OCI-LY3 (cell line): ENCODE data around the gene NES.

ENCODE experiments used
- H2AFZ ChIP-seq: fragments of 200-600, 300-600 bp; shearing (Covaris generic); 2 replicates; pipeline ENCODE4 v1.6.0; 2014; ENCODE audit warnings: antibody characterized with exemption, low read depth, low read length
- H3K27ac ChIP-seq: fragments of 200-600, 300-600 bp; sonication (generic); 2 replicates; pipeline ENCODE4 v1.5.1; 2014; ENCODE audit warnings: mild to moderate bottlenecking, low read length, moderate library complexity, mixed read lengths
- H3K27me3 ChIP-seq: fragments of 200-600, 300-600 bp; sonication (generic); 2 replicates; pipeline ENCODE4 v1.6.1; 2014; ENCODE audit warnings: low read depth, low read length, mixed read lengths
- H3K36me3 ChIP-seq: fragments of 200-600, 300-600 bp; sonication (generic); replicated peaks from 2 replicates; pipeline ENCODE3; 2014; ENCODE audit warnings: low read depth, low read length, mixed read lengths
- H3K4me1 ChIP-seq: fragments of 300-600, 200-600 bp; sonication (generic); 2 replicates; pipeline ENCODE4 v1.6.1; 2014; ENCODE audit warnings: low read length, mixed read lengths
- H3K4me2 ChIP-seq: fragments of 200-600, 300-600 bp; sonication (generic); 2 replicates; pipeline ENCODE4 v1.6.1; 2014; ENCODE audit warnings: low read length, mixed read lengths
- H3K4me3 ChIP-seq: fragments of 300-600, 200-600 bp; sonication (generic); 2 replicates; pipeline ENCODE4 v1.5.1; 2014; ENCODE audit warnings: antibody characterized with exemption, mild to moderate bottlenecking, low read length, moderate library complexity
- H3K79me2 ChIP-seq: fragments of 300-600, 200-600 bp; shearing (Covaris generic); 2 replicates; pipeline ENCODE4 v1.6.1; 2014; ENCODE audit warnings: mild to moderate bottlenecking, low read length, mixed read lengths
- H3K9ac ChIP-seq: fragments of 300-600, 200-600 bp; shearing (Covaris generic); 2 replicates; pipeline ENCODE4 v1.6.0; 2014; ENCODE audit warnings: mild to moderate bottlenecking, low read length, moderate library complexity
- H3K9me3 ChIP-seq: fragments of 200-600, 300-600 bp; shearing (Covaris generic); 2 replicates; pipeline ENCODE4 v1.6.1; 2014; ENCODE audit warnings: low read length, mixed read lengths; ENCODE audit not compliant: insufficient read depth
- H4K20me1 ChIP-seq: fragments of 200-600, 300-600 bp; sonication (generic); 2 replicates; pipeline ENCODE4 v1.6.1; 2016; ENCODE audit warnings: low read length, mixed read lengths; ENCODE audit not compliant: insufficient read depth
- CTCF ChIP-seq: fragments of 200-600, 300-600 bp; sonication (generic); IDR thresholded peaks from 2 replicates; pipeline ENCODE4 v1.5.1; 2014; ENCODE audit warnings: antibody characterized with exemption, low read length, low read depth
- EZH2phosphoT487 ChIP-seq: fragments of 200-600 bp; shearing (Covaris generic); IDR thresholded peaks from 2 replicates; pipeline ENCODE4 v1.6.1; 2018; ENCODE audit warnings: antibody characterized with exemption, mixed run types, low read depth

Gene NES

GRCh38 chr1:156707417-156708217 is 30.4 kb upstream of the NES start:
- Histone ChIP-seq H3K4me2 (no peak overlapping the region), H3K27ac (no peak overlapping the region), H3K27me3 (peaks cover 18% of the 10 kb centered on the region), H3K36me3 (no peaks in the 10 kb centered on the region), H4K20me1 (no peaks in the 10 kb centered on the region), H3K9me3 (no peaks in the 10 kb centered on the region), H3K4me1 (peaks cover 10% of the 10 kb centered on the region; the same call in 1 of the 2 replicates), H3K4me3 (no peak overlapping the region), H2AFZ (no peak overlapping the region), H3K9ac (no peak overlapping the region), H3K79me2 (no peaks in the 10 kb centered on the region)
- no peak for TF ChIP-seq CTCF
- no peak for TF ChIP-seq EZH2phosphoT487

- Histone ChIP-seq H3K4me3 (peak overlapping the region; percentile 83), H3K4me1 (peaks cover 10% of the 10 kb centered on the region; the same call in 1 of the 2 replicates), H3K27ac (no peak overlapping the region), H3K36me3 (no peaks in the 10 kb centered on the region), H3K9ac (peak overlapping the region; percentile 65), H3K27me3 (peaks cover 18% of the 10 kb centered on the region), H3K79me2 (no peaks in the 10 kb centered on the region), H4K20me1 (no peaks in the 10 kb centered on the region), H3K9me3 (no peaks in the 10 kb centered on the region), H3K4me2 (peak overlapping the region; percentile 97), H2AFZ (peak overlapping the region; percentile 95)
- TF ChIP-seq EZH2phosphoT487, result no peak
- TF ChIP-seq CTCF, result no peak
These were observed 29.6 kb upstream of the NES start for GRCh38 chr1:156706657-156707416.

GRCh38 chr1:156705918-156706656 is 28.9 kb upstream of the NES start:
- H3K27me3 ChIP-seq, result peaks cover 21% of the 10 kb centered on the region
- H3K4me3 ChIP-seq, result peak overlapping the region; percentile 83
- H3K36me3 ChIP-seq, result no peaks in the 10 kb centered on the region
- peak overlapping the region; percentile 95 for H2AFZ ChIP-seq
- H3K9me3 ChIP-seq, result no peaks in the 10 kb centered on the region
- H3K4me2 ChIP-seq, result peak overlapping the region; percentile 97
- H3K4me1 ChIP-seq, result peaks cover 10% of the 10 kb centered on the region; the same call in 1 of the 2 replicates
- H4K20me1 ChIP-seq, result no peaks in the 10 kb centered on the region
- H3K27ac ChIP-seq, result no peak overlapping the region
- H3K9ac ChIP-seq, result peak overlapping the region; percentile 65
- no peaks in the 10 kb centered on the region for H3K79me2 ChIP-seq
- TF ChIP-seq EZH2phosphoT487, result no peak
- peak; percentile 99 for TF ChIP-seq CTCF
